VCaP (cell line): ENCODE data around the gene THBS1.

Experiments
- H3K27ac ChIP-seq: fragments of 450-650 bp; 2 replicates; pipeline ENCODE4 v1.5.1; 2017
- CTCF ChIP-seq: fragments of 450-650 bp; conservative IDR thresholded peaks from 2 replicates; pipeline ENCODE4 v1.5.1; 2017; ENCODE audit warnings: mild to moderate bottlenecking, moderate library complexity

The THBS1 gene

GRCh38 chr15:39593656-39594445 lies 13.0 kb downstream of the THBS1 start:
- TF ChIP-seq CTCF = no peak
- peak overlapping the region; percentile 65 for H3K27ac ChIP-seq

- H3K27ac ChIP-seq = peak overlapping the region; percentile 65
- TF ChIP-seq CTCF = no peak
Observed at GRCh38 chr15:39594446-39595337, 13.8 kb downstream of the THBS1 start.

- H3K27ac ChIP-seq = peak overlapping the region; percentile 65
- TF ChIP-seq CTCF = no peak
Observed at GRCh38 chr15:39595338-39596221, 14.7 kb downstream of the THBS1 start.

GRCh38 chr15:39596358-39597051 lies 15.6 kb downstream of the THBS1 start:
- no peak for TF ChIP-seq CTCF
- peak overlapping the region; percentile 65 for H3K27ac ChIP-seq

- TF ChIP-seq CTCF = no peak
- H3K27ac ChIP-seq = peak overlapping the region; percentile 65; the same call in 1 of the 2 replicates
Observed at GRCh38 chr15:39597336-39597735, 16.5 kb downstream of the THBS1 start.

- TF ChIP-seq CTCF = no peak
- H3K27ac ChIP-seq = peak overlapping the region; percentile 65
Observed at GRCh38 chr15:39597751-39598185, 16.9 kb downstream of the THBS1 start.
